H1 (cell line): ENCODE measurements around the gene PTPRO. TPM values are rescaled to one million over a fixed set of nuclear protein-coding genes. Genes with fewer than 3 reads are reported as not detected.

Experiments
- CTCF ChIA-PET: fragments of 300-600 bp; sonication (Branson Sonifier 250); formaldehyde crosslinking; loops from one replicate; lab custom pipeline; 2021; ENCODE audit not compliant: partially characterized antibody; lab: Charles Lee
- POLR2A ChIA-PET: fragments of 300-600 bp; sonication (Branson Sonifier 250); formaldehyde crosslinking; loops from one replicate; lab custom pipeline; 2021; ENCODE audit warnings: inconsistent platforms; ENCODE audit not compliant: partially characterized antibody; lab: Charles Lee
- DNase-seq, 2 experiments: peaks; one replicate each; pipeline versions ENCODE4 v3.0.0 to v3.0.0-alpha.2; 2010 to 2022; ENCODE audit warnings: low spot score in 2 of 2, low read depth in 1 of 2, mixed read lengths in 1 of 2
- FAIRE-seq: peaks from 2 replicates; lab custom pipeline; 2011; peaks lifted over from hg19 to GRCh38; lab: Jason Lieb, UNC
- H2AFZ ChIP-seq: 2 replicates; pipeline ENCODE4 v1.8.1; 2012; ENCODE audit warnings: low read length, inconsistent platforms
- H2AK5ac ChIP-seq: 2 replicates; pipeline ENCODE4 v1.6.1; 2013; ENCODE audit warnings: low read depth, low read length
- H2BK120ac ChIP-seq: replicated peaks from 2 replicates; pipeline ENCODE3; 2013; ENCODE audit warnings: low read depth, low read length, inconsistent platforms
- H2BK12ac ChIP-seq: 2 replicates; pipeline ENCODE4 v1.6.1; 2013; ENCODE audit warnings: low read depth, low read length
- H2BK15ac ChIP-seq: 2 replicates; pipeline ENCODE4 v1.6.1; 2013; ENCODE audit warnings: low read length
- H2BK20ac ChIP-seq: 2 replicates; pipeline ENCODE4 v1.6.1; 2013; ENCODE audit warnings: low read length
- H2BK5ac ChIP-seq: 2 replicates; pipeline ENCODE4 v1.6.1; 2013; ENCODE audit warnings: low read depth, low read length
- H3K14ac ChIP-seq: 2 replicates; pipeline ENCODE4 v1.6.1; 2013; ENCODE audit warnings: inconsistent platforms; ENCODE audit not compliant: insufficient read length
- H3K18ac ChIP-seq: 2 replicates; pipeline ENCODE4 v1.6.1; 2013; ENCODE audit warnings: low read length; ENCODE audit errors: extremely low read depth
- H3K23ac ChIP-seq: 2 replicates; pipeline ENCODE4 v1.6.1; 2013; ENCODE audit warnings: inconsistent platforms; ENCODE audit not compliant: insufficient read length
- H3K23me2 ChIP-seq: 2 replicates; pipeline ENCODE4 v1.6.1; 2013; ENCODE audit warnings: low read depth, low read length
- H3K27ac ChIP-seq: 2 replicates; pipeline ENCODE4 v1.6.1; 2011; ENCODE audit warnings: low read depth, low read length, inconsistent platforms
- H3K27me3 ChIP-seq, 4 experiments: replicated peaks in 1 of 4; 1 replicate in 1 of 4; 2 replicates in 3 of 4; pipeline versions ENCODE4 v1.6.1 to v1.8.1; 2011 to 2013; ENCODE audit warnings: low read length in 3 of 4, mild to moderate bottlenecking in 3 of 4, inconsistent platforms in 2 of 4, mixed read lengths in 2 of 4, moderate library complexity in 1 of 4; ENCODE audit not compliant: control insufficient read depth in 3 of 4, insufficient read depth in 3 of 4; ENCODE audit errors: extremely low read depth in 1 of 4
- H3K36me3 ChIP-seq, 4 experiments: 2 replicates each; pipeline versions ENCODE4 v1.6.1 to v1.8.1; 2011 to 2013; ENCODE audit warnings: mild to moderate bottlenecking in 4 of 4, low read length in 3 of 4, moderate library complexity in 2 of 4, control low read depth in 1 of 4, inconsistent platforms in 1 of 4; ENCODE audit not compliant: insufficient read depth in 4 of 4, control insufficient read depth in 2 of 4
- H3K4ac ChIP-seq: replicated peaks from 2 replicates; pipeline ENCODE3; 2013; ENCODE audit warnings: low read length, low read depth, mixed read lengths, inconsistent platforms; ENCODE audit not compliant: insufficient read length
- H3K4me1 ChIP-seq, 4 experiments: replicated peaks in 1 of 4; 1 replicate in 1 of 4; 2 replicates in 3 of 4; pipeline versions ENCODE4 v1.6.1 to v1.8.1; 2011 to 2013; ENCODE audit warnings: low read length in 3 of 4, inconsistent platforms in 2 of 4, mixed read lengths in 1 of 4; ENCODE audit not compliant: insufficient read depth in 4 of 4, control insufficient read depth in 3 of 4
- H3K4me2 ChIP-seq, 2 experiments: 2 replicates each; pipeline versions ENCODE4 v1.6.1 to v1.8.1; 2011 to 2013; ENCODE audit warnings: low read depth in 2 of 2, low read length in 2 of 2, control low read depth in 1 of 2, inconsistent platforms in 1 of 2, mild to moderate bottlenecking in 1 of 2; ENCODE audit not compliant: insufficient read depth in 1 of 2
- H3K4me3 ChIP-seq, 4 experiments: fragments of 200-600, 300-600 bp in 1 of 4; sonication (generic), shearing (Covaris generic), sonication (Bioruptor Twin) in 1 of 4; 2 replicates each; pipeline versions ENCODE4 v1.5.1 to v1.8.1; 2011 to 2016; ENCODE audit warnings: low read length in 4 of 4, low read depth in 3 of 4, control low read depth in 2 of 4, inconsistent platforms in 2 of 4, mild to moderate bottlenecking in 2 of 4, mixed read lengths in 1 of 4, moderate library complexity in 1 of 4; ENCODE audit not compliant: insufficient read depth in 2 of 4; ENCODE audit errors: extremely low read depth in 1 of 4
- H3K56ac ChIP-seq: replicated peaks from 2 replicates; pipeline ENCODE3; 2013; ENCODE audit warnings: low read depth, mild to moderate bottlenecking, mixed read lengths, low read length, inconsistent platforms; ENCODE audit not compliant: insufficient read length
- H3K79me1 ChIP-seq: 2 replicates; pipeline ENCODE4 v1.6.1; 2013; ENCODE audit warnings: low read depth, low read length, control low read depth
- H3K79me2 ChIP-seq, 2 experiments: 2 replicates each; pipeline versions ENCODE4 v1.6.1 to v1.8.1; 2012 to 2013; ENCODE audit warnings: low read length in 2 of 2, mild to moderate bottlenecking in 2 of 2, inconsistent platforms in 1 of 2; ENCODE audit not compliant: insufficient read depth in 2 of 2, control insufficient read depth in 1 of 2
- H3K9ac ChIP-seq, 4 experiments: replicated peaks in 1 of 4; 1 replicate in 1 of 4; 2 replicates in 3 of 4; pipeline versions ENCODE4 v1.6.1 to v1.8.1; 2011 to 2013; ENCODE audit warnings: low read depth in 3 of 4, low read length in 3 of 4, control low read depth in 2 of 4, mild to moderate bottlenecking in 2 of 4, moderate library complexity in 2 of 4, inconsistent platforms in 1 of 4; ENCODE audit errors: extremely low read depth in 1 of 4
- H3K9me3 ChIP-seq, 2 experiments: 2 replicates each; pipeline versions ENCODE4 v1.6.1 to v1.8.1; 2012 to 2013; ENCODE audit warnings: mild to moderate bottlenecking in 2 of 2, moderate library complexity in 2 of 2, control low read depth in 1 of 2, inconsistent platforms in 1 of 2, low read depth in 1 of 2, low read length in 1 of 2, mixed read lengths in 1 of 2; ENCODE audit not compliant: insufficient read depth in 2 of 2
- H4K20me1 ChIP-seq, 2 experiments: replicated peaks in 1 of 2; 2 replicates each; pipeline versions ENCODE3 to v1.8.1; 2011 to 2013; ENCODE audit warnings: inconsistent platforms in 2 of 2, low read length in 2 of 2, mild to moderate bottlenecking in 1 of 2; ENCODE audit not compliant: insufficient read depth in 2 of 2, control insufficient read depth in 1 of 2
- H4K5ac ChIP-seq: 2 replicates; pipeline ENCODE4 v1.6.1; 2013; ENCODE audit warnings: low read length, low read depth, mixed read lengths, inconsistent platforms; ENCODE audit not compliant: insufficient read length
- H4K8ac ChIP-seq: 2 replicates; pipeline ENCODE4 v1.8.0; 2013; ENCODE audit warnings: mild to moderate bottlenecking, moderate library complexity, low read length, inconsistent platforms; ENCODE audit not compliant: insufficient read depth; ENCODE audit errors: extremely low read depth
- H4K91ac ChIP-seq: replicated peaks from 2 replicates; pipeline ENCODE3; 2013; ENCODE audit warnings: low read length, mixed read lengths, inconsistent platforms; ENCODE audit not compliant: insufficient read length
- CREB1 ChIP-seq: IDR thresholded peaks from 2 replicates; pipeline ENCODE4 v1.6.1; 2012; ENCODE audit warnings: inconsistent platforms
- FOSL1 ChIP-seq: IDR thresholded peaks from 2 replicates; pipeline ENCODE4 v1.6.1; 2011; ENCODE audit warnings: mild to moderate bottlenecking, low read depth, low read length, moderate library complexity; ENCODE audit not compliant: insufficient read depth
- GABPA ChIP-seq: IDR thresholded peaks from 2 replicates; pipeline ENCODE4 v1.6.1; 2011; ENCODE audit warnings: mild to moderate bottlenecking, low read length, moderate library complexity, borderline replicate concordance; ENCODE audit not compliant: insufficient read depth
- HDAC6 ChIP-seq: IDR thresholded peaks from one replicate; pipeline ENCODE4 v1.7.1; 2012; ENCODE audit warnings: low read depth, mild to moderate bottlenecking, inconsistent platforms, low read length, moderate library complexity
- KDM4A ChIP-seq: IDR thresholded peaks from one replicate; pipeline ENCODE4 v1.7.1; 2012; ENCODE audit warnings: low read depth, mild to moderate bottlenecking, moderate library complexity, low read length, inconsistent platforms; ENCODE audit not compliant: severe bottlenecking
- RAD21 ChIP-seq, 2 experiments: IDR thresholded peaks in 1 of 2; conservative IDR thresholded peaks in 1 of 2; 2 replicates each; pipeline ENCODE4 v1.6.1; 2011; ENCODE audit warnings: low read depth in 2 of 2, low read length in 2 of 2, improper control_type of control experiment in 1 of 2, inconsistent platforms in 1 of 2, mild to moderate bottlenecking in 1 of 2, moderate library complexity in 1 of 2
- SAP30 ChIP-seq: fragments of 300-600 bp; sonication (generic); IDR thresholded peaks from 2 replicates; pipeline ENCODE4 v1.7.1; 2012; ENCODE audit warnings: low read length, moderate library complexity, mild to moderate bottlenecking, inconsistent platforms; ENCODE audit not compliant: insufficient read depth, insufficient replicate concordance
- TAF7 ChIP-seq: optimal IDR thresholded peaks from 2 replicates; pipeline ENCODE3; 2011; ENCODE audit warnings: low read depth, mild to moderate bottlenecking, inconsistent platforms, low read length, moderate library complexity, borderline replicate concordance
- USF2 ChIP-seq: IDR thresholded peaks from 2 replicates; pipeline ENCODE4 v1.6.1; 2011; ENCODE audit warnings: low read length, improper control_type of control experiment
- ZNF274 ChIP-seq: IDR thresholded peaks from 2 replicates; pipeline ENCODE4 v1.7.0; 2012; ENCODE audit warnings: low read length, borderline replicate concordance; ENCODE audit errors: extremely low read depth
- WGBS, 2 experiments: shearing (Covaris generic) in 1 of 2; methylation state at CpG; one replicate each; pipeline versions ENCODE4 v1.1.6 to v1.1.7; 2013 to 2015; ENCODE audit warnings: low lambda C conversion rate in 2 of 2, mixed read lengths in 2 of 2, inconsistent platforms in 1 of 2, low coverage in 1 of 2, missing lambda C conversion rate in 1 of 2; ENCODE audit not compliant: insufficient replicate concordance in 2 of 2, insufficient coverage in 1 of 2, insufficient read length in 1 of 2; ENCODE audit errors: extremely low coverage in 1 of 2, missing lambda C conversion rate in 1 of 2; 5-methylcytosine and 5-hydroxymethylcytosine counted together
- polyA plus RNA-seq, 7 experiments: library from polyadenylated mRNA; depleted of rRNA in 3 of 7; stranded (reverse) in 5 of 7; unstranded in 2 of 7; fragments of >200 nt in 5 of 7; fragments of 200-250 nt in 2 of 7; gene quantifications; 1 replicate in 5 of 7; 2 replicates in 1 of 7; 4 replicates in 1 of 7; pipeline versions ENCODE4 v1.2.1 to v1.2.3, GENCODE V29; 2011 to 2013; ENCODE audit warnings: missing spikeins in 2 of 7, mixed read lengths in 2 of 7
- total RNA-seq: library from RNA; stranded (reverse); fragmentation: NEBNext Ultra II Directional; extraction: Animal tissue kit (Norgen Biotek cat#: 25700); gene quantifications from 2 replicates; pipeline ENCODE4 v1.2.1, GENCODE V29; 2021

The PTPRO gene
- total and polyA plus RNA-seq, 2 of the 8 experiments (the other 6 are each of a cell fraction or from before 2014, with no cell fraction given), result 0.73 to 1.7 TPM

GRCh38 chr12:15634010-15634683 is 311.8 kb downstream of the PTPRO start:
- WGBS, 2 experiments, result 91% methylated on average over 4 of the region's 4 CpGs; no CpG with 5 or more reads in 1 of the 2 experiments
- POLR2A ChIA-PET, result no interaction called here

More at GRCh38 chr12:15634010-15634683, 311.8 kb downstream of the PTPRO start:
- Histone ChIP-seq H2AFZ (no peak overlapping the region), H3K36me3 (no peaks in the 10 kb centered on the region), H2BK120ac (no peak overlapping the region), H3K27me3 (no peaks in the 10 kb centered on the region), H3K56ac (no peak overlapping the region), H3K4ac (no peak overlapping the region)
- TF ChIP-seq FOSL1, result no peak
- no peak for TF ChIP-seq CREB1
- TF ChIP-seq GABPA, result no peak
- TF ChIP-seq ZNF274, result no peak
- no peak for TF ChIP-seq HDAC6
- no peak for TF ChIP-seq TAF7
- no peak for TF ChIP-seq SAP30
- TF ChIP-seq USF2, result no peak
- no peak for TF ChIP-seq KDM4A
- TF ChIP-seq RAD21 (IDR thresholded peaks at IDR 0.05 in 1 of 2, conservative IDR thresholded peaks at IDR 0.05 in 1 of 2; ENCODE audit: low read depth in 2 of 2, low read length in 2 of 2), result no peak
- TF ChIP-seq, all 59 proteins: peak for 0
- Histone ChIP-seq H4K20me1 (no peaks in the 10 kb centered on the region), H3K4me3 (no peak overlapping the region), H3K9me3 (no peaks in the 10 kb centered on the region), H2BK12ac (no peak overlapping the region), H3K27ac (no peak overlapping the region), H3K79me1 (no peaks in the 10 kb centered on the region), H3K4me2 (no peak overlapping the region), H3K23me2 (no peaks in the 10 kb centered on the region; the same call in 1 of the 2 replicates), H2BK5ac (no peak overlapping the region), H3K4me1 (peaks cover 0 to 5% (median 2%) of the 10 kb centered on the region in 4 experiments; a peak in 1 of 7 replicates), H3K23ac (no peak overlapping the region), H3K18ac (no peak overlapping the region), H3K79me2 (no peaks in the 10 kb centered on the region), H4K5ac (no peak overlapping the region), H4K91ac (no peak overlapping the region), H2AK5ac (no peak overlapping the region), H3K9ac (no peak overlapping the region), H4K8ac (no peak overlapping the region), H2BK20ac (no peak overlapping the region), H2BK15ac (no peak overlapping the region), H3K14ac (no peak overlapping the region)
- CTCF ChIA-PET, result interaction anchor here (0.8 to 1.2 kb wide), 3 partner anchors 11 to 139 kb away, joined by 3 read pairs; no protein-coding TSS in a partner anchor
- FAIRE-seq, result no peak
- no peak for DNase-seq
